Panc1 (cell line): ENCODE results near the gene BARX1. TPM values are rescaled to one million over a fixed set of nuclear protein-coding genes. Genes with fewer than 3 reads are reported as not detected.

Source experiments
- ATAC-seq: fragments of 200-7000 bp; cut with Tn5 transposase; 2 replicates; pipeline ENCODE4 v1.9.1; 2020; ENCODE audit warnings: mild to moderate bottlenecking, moderate library complexity
- BruUV-seq: library from RNA; stranded (reverse); fragments of 400-500 nt; replicated peaks from 2 replicates; lab custom pipeline; 2021; lab: Mats Ljungman, UMichigan
- CTCF ChIA-PET: fragments of 300-600 bp; sonication (Branson Sonifier 250); formaldehyde crosslinking; loops from one replicate; lab custom pipeline; 2022; ENCODE audit warnings: antibody characterized with exemption; lab: Charles Lee
- POLR2A ChIA-PET: fragments of 300-600 bp; sonication (Branson Sonifier 250); formaldehyde crosslinking; loops from one replicate; lab custom pipeline; 2022; ENCODE audit warnings: antibody characterized with exemption; lab: Charles Lee
- DNase-seq: peaks from one replicate; pipeline ENCODE4 v3.0.0-alpha.2; 2010; ENCODE audit warnings: low read depth, low spot score
- H3K27ac ChIP-seq: 2 replicates; pipeline ENCODE4 v1.5.1; 2011; ENCODE audit warnings: mild to moderate bottlenecking, low read length, inconsistent platforms
- H3K27me3 ChIP-seq: fragments of 200-500 bp; sonication (Bioruptor generic); 2 replicates; pipeline ENCODE4 v1.6.0; 2014; ENCODE audit warnings: low read length, inconsistent platforms; ENCODE audit not compliant: control insufficient read depth, insufficient read depth
- H3K36me3 ChIP-seq: fragments of 200-500 bp; sonication (Bioruptor generic); 2 replicates; pipeline ENCODE4 v1.5.1; 2014; ENCODE audit warnings: inconsistent platforms, mild to moderate bottlenecking, low read length, moderate library complexity; ENCODE audit not compliant: control insufficient read depth, insufficient read depth
- H3K4me1 ChIP-seq: 2 replicates; pipeline ENCODE4 v1.5.1; 2011; ENCODE audit warnings: inconsistent platforms, mild to moderate bottlenecking, low read length, moderate library complexity; ENCODE audit not compliant: control insufficient read depth, insufficient read depth
- H3K4me3 ChIP-seq, 2 experiments: 2 replicates each; pipeline ENCODE4 v1.5.1; 2011 to 2012; ENCODE audit warnings: low read depth in 2 of 2, low read length in 2 of 2, mild to moderate bottlenecking in 2 of 2, inconsistent platforms in 1 of 2, moderate library complexity in 1 of 2
- H3K9me3 ChIP-seq: fragments of 200-500 bp; sonication (Bioruptor generic); 2 replicates; pipeline ENCODE4 v1.5.1; 2014; ENCODE audit warnings: low read depth, mild to moderate bottlenecking, inconsistent platforms, low read length, moderate library complexity; ENCODE audit not compliant: control insufficient read depth, insufficient read depth
- CTCF ChIP-seq: fragments of 450-650 bp; IDR thresholded peaks from 2 replicates; pipeline ENCODE4 v1.5.1; 2017; ENCODE audit warnings: mild to moderate bottlenecking
- POLR2AphosphoS5 ChIP-seq: IDR thresholded peaks from 2 replicates; pipeline ENCODE4 v1.6.1; 2012; ENCODE audit warnings: mild to moderate bottlenecking, low read depth, low read length, moderate library complexity
- SIN3A ChIP-seq: IDR thresholded peaks from 2 replicates; pipeline ENCODE4 v1.6.1; 2012; ENCODE audit warnings: low read depth, mild to moderate bottlenecking, low read length, moderate library complexity, borderline replicate concordance; ENCODE audit not compliant: insufficient read depth
- TCF7L2 ChIP-seq: IDR thresholded peaks from 2 replicates; pipeline ENCODE4 v1.6.1; 2011; ENCODE audit warnings: mild to moderate bottlenecking, low read depth, low read length, inconsistent platforms
- in situ Hi-C: cut with HindIII; loops from 2 replicates; pipeline ENCODE4 v1.10.0; 2016; ENCODE audit warnings: low sequenced_read_pairs, low pct_unique_long_range_greater_than_20kb
- intact Hi-C: fragments of 100-400 bp; cut with micrococcal nuclease; formaldehyde crosslinking; loops from one replicate; pipeline ENCODE4 v1.10.0; 2022; ENCODE audit not compliant: unreplicated experiment
- total RNA-seq: library from RNA; stranded (reverse); gene quantifications from one replicate; pipeline ENCODE4 v1.2.1, GENCODE V29; 2021; ENCODE audit not compliant: unreplicated experiment
- TF ChIP-seq, protein P1 (sequence below), 2 experiments: IDR thresholded peaks; 2 replicates each; pipeline ENCODE4 v1.6.1; 2011 to 2012; ENCODE audit warnings: low read depth in 2 of 2, control low read depth in 1 of 2, low read length in 1 of 2, mild to moderate bottlenecking in 1 of 2, moderate library complexity in 1 of 2; ENCODE audit not compliant: insufficient read depth in 1 of 2

BARX1 gene
- total RNA-seq, 1 experiment from 2014 or later: 81.2 TPM

DNA sequence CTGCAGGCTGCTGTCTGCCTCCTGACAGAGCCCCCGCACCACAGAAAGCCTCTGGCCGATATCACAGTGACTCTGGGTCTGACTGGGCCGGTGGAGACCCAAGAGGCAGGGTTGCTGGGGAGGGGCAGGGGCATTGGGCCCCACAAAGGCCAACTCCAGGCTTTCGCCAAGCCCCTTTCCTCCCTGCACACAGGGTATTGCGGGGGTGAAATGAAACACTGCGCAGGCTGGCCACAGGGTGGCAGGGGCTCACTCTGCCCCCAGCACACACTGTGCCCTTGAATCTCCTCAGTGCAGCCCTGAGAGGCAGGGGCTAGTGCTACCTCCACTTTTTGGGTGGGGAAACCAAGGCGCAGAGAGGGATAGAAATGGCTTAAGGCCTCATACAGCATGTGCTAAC, 44.6 kb downstream of the BARX1 start:
- Histone ChIP-seq H3K9me3 (no peaks in the 10 kb centered on the region), H3K36me3 (no peaks in the 10 kb centered on the region), H3K4me1 (no peaks in the 10 kb centered on the region), H3K27me3 (no peaks in the 10 kb centered on the region), H3K4me3 (no peak overlapping the region), H3K27ac (no peak overlapping the region)
- ATAC-seq (no peak), DNase-seq (no peak)
- TF ChIP-seq SIN3A (no peak), TCF7L2 (no peak), POLR2AphosphoS5 (no peak), CTCF (no peak)
- TF ChIP-seq, protein P1, sequence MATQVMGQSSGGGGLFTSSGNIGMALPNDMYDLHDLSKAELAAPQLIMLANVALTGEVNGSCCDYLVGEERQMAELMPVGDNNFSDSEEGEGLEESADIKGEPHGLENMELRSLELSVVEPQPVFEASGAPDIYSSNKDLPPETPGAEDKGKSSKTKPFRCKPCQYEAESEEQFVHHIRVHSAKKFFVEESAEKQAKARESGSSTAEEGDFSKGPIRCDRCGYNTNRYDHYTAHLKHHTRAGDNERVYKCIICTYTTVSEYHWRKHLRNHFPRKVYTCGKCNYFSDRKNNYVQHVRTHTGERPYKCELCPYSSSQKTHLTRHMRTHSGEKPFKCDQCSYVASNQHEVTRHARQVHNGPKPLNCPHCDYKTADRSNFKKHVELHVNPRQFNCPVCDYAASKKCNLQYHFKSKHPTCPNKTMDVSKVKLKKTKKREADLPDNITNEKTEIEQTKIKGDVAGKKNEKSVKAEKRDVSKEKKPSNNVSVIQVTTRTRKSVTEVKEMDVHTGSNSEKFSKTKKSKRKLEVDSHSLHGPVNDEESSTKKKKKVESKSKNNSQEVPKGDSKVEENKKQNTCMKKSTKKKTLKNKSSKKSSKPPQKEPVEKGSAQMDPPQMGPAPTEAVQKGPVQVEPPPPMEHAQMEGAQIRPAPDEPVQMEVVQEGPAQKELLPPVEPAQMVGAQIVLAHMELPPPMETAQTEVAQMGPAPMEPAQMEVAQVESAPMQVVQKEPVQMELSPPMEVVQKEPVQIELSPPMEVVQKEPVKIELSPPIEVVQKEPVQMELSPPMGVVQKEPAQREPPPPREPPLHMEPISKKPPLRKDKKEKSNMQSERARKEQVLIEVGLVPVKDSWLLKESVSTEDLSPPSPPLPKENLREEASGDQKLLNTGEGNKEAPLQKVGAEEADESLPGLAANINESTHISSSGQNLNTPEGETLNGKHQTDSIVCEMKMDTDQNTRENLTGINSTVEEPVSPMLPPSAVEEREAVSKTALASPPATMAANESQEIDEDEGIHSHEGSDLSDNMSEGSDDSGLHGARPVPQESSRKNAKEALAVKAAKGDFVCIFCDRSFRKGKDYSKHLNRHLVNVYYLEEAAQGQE (IDR thresholded peaks at IDR 0.05; ENCODE audit: insufficient read depth in 1 of 2, low read depth in 2 of 2, low read length in 1 of 2): no peak
- intact Hi-C loops: no loop called here
- ChIA-PET CTCF (no interaction called here), POLR2A (no interaction called here)
- in situ Hi-C loops: no loop called here
- BruUV-seq: no TSS peak

DNA sequence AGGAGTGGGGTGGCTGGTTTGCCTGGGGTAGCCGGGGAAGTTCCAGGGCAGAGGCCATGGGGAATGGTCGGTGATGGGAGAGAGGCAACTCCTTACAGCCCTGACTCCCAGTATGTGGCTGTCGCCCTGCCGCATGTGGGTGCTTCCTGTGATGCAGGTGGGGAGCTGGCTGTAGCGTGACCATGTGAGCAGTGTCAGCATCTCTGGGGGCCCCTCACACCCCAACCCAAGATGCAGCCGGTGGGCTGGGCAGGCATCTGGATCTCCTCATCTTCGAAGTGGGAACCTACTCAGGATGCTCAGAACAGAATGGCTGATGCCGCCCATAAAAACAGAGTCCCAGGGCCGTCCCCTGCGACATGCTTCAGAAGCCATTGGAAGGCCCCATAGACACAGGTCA, 45.0 kb downstream of the BARX1 start:
- ATAC-seq: no peak
- TF ChIP-seq SIN3A (no peak), CTCF (no peak), POLR2AphosphoS5 (no peak), TCF7L2 (no peak)
- TF ChIP-seq, protein P1 (IDR thresholded peaks at IDR 0.05; ENCODE audit: insufficient read depth in 1 of 2, low read depth in 2 of 2, low read length in 1 of 2): no peak
- no peaks in the 10 kb centered on the region for H3K27me3 ChIP-seq
- in situ Hi-C loops (no loop called here), intact Hi-C loops (no loop called here)
- no TSS peak for BruUV-seq
- DNase-seq: no peak
- H3K4me3 ChIP-seq: no peak overlapping the region
- ChIA-PET CTCF (no interaction called here), POLR2A (no interaction called here)
- no peaks in the 10 kb centered on the region for H3K9me3 ChIP-seq
- no peak overlapping the region for H3K27ac ChIP-seq
- H3K36me3 ChIP-seq: no peaks in the 10 kb centered on the region
- no peaks in the 10 kb centered on the region for H3K4me1 ChIP-seq
